PFSK-1 (cell line): Measurements from ENCODE around the gene ERFE.

ENCODE experiments used
- FOXP2 ChIP-seq: optimal IDR thresholded peaks from 2 replicates; pipeline ENCODE3; 2011; ENCODE audit warnings: borderline replicate concordance, control low read depth, inconsistent platforms; ENCODE audit not compliant: insufficient read depth; ENCODE audit errors: extremely low read length, extremely low read depth
- POLR2AphosphoS5 ChIP-seq: IDR thresholded peaks from 2 replicates; pipeline ENCODE4 v1.6.1; 2012; ENCODE audit warnings: low read depth, mild to moderate bottlenecking, control low read depth, low read length, moderate library complexity
- SIN3A ChIP-seq: IDR thresholded peaks from 2 replicates; pipeline ENCODE4 v1.6.1; 2012; ENCODE audit warnings: mild to moderate bottlenecking, low read length, moderate library complexity, borderline replicate concordance; ENCODE audit not compliant: insufficient read depth
- TAF1 ChIP-seq: IDR thresholded peaks from 2 replicates; pipeline ENCODE4 v1.6.1; 2012; ENCODE audit warnings: low read length, control low read depth, borderline replicate concordance; ENCODE audit not compliant: insufficient read depth
- TF ChIP-seq, protein P1 (sequence below), 2 experiments: IDR thresholded peaks; 2 replicates each; pipeline versions ENCODE4 v1.6.1 to v1.8.0; 2011 to 2012; ENCODE audit warnings: low read depth in 2 of 2, low read length in 2 of 2, control low read depth in 1 of 2, inconsistent platforms in 1 of 2, mild to moderate bottlenecking in 1 of 2, moderate library complexity in 1 of 2; ENCODE audit not compliant: insufficient read depth in 1 of 2

The ERFE gene

GRCh38 chr2:238136820-238137537, 21.8 kb upstream of the ERFE start:
- TF ChIP-seq, protein P1, sequence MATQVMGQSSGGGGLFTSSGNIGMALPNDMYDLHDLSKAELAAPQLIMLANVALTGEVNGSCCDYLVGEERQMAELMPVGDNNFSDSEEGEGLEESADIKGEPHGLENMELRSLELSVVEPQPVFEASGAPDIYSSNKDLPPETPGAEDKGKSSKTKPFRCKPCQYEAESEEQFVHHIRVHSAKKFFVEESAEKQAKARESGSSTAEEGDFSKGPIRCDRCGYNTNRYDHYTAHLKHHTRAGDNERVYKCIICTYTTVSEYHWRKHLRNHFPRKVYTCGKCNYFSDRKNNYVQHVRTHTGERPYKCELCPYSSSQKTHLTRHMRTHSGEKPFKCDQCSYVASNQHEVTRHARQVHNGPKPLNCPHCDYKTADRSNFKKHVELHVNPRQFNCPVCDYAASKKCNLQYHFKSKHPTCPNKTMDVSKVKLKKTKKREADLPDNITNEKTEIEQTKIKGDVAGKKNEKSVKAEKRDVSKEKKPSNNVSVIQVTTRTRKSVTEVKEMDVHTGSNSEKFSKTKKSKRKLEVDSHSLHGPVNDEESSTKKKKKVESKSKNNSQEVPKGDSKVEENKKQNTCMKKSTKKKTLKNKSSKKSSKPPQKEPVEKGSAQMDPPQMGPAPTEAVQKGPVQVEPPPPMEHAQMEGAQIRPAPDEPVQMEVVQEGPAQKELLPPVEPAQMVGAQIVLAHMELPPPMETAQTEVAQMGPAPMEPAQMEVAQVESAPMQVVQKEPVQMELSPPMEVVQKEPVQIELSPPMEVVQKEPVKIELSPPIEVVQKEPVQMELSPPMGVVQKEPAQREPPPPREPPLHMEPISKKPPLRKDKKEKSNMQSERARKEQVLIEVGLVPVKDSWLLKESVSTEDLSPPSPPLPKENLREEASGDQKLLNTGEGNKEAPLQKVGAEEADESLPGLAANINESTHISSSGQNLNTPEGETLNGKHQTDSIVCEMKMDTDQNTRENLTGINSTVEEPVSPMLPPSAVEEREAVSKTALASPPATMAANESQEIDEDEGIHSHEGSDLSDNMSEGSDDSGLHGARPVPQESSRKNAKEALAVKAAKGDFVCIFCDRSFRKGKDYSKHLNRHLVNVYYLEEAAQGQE (IDR thresholded peaks at IDR 0.05; ENCODE audit: insufficient read depth in 1 of 2, low read depth in 2 of 2, low read length in 2 of 2) = no peak
- TF ChIP-seq POLR2AphosphoS5 (no peak), SIN3A (no peak), TAF1 (no peak), FOXP2 (no peak)

DNA sequence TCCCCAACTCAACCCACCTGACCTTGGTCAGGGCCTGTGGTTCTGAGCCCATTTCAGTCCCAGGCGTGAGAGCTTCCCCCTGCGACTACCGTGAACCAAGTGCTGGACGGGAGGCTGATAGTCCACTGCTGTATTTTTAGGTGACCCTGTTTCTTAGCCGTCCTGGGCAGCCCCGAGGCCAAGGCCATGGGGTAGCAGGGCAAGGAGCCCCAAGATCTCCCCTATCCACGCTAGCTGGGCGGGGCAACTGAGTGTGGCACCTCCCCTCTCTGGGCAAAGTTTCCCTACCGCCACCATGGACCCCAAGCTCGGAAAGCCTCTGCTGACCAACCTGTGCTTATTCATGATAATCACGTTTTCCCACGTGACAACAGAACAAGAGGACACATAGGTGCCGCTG, 20.9 kb upstream of the ERFE start:
- TF ChIP-seq, protein P1 (IDR thresholded peaks at IDR 0.05; ENCODE audit: insufficient read depth in 1 of 2, low read depth in 2 of 2, low read length in 2 of 2) = no peak
- no peak for TF ChIP-seq TAF1
- TF ChIP-seq POLR2AphosphoS5 = no peak
- TF ChIP-seq FOXP2 = no peak
- no peak for TF ChIP-seq SIN3A

DNA sequence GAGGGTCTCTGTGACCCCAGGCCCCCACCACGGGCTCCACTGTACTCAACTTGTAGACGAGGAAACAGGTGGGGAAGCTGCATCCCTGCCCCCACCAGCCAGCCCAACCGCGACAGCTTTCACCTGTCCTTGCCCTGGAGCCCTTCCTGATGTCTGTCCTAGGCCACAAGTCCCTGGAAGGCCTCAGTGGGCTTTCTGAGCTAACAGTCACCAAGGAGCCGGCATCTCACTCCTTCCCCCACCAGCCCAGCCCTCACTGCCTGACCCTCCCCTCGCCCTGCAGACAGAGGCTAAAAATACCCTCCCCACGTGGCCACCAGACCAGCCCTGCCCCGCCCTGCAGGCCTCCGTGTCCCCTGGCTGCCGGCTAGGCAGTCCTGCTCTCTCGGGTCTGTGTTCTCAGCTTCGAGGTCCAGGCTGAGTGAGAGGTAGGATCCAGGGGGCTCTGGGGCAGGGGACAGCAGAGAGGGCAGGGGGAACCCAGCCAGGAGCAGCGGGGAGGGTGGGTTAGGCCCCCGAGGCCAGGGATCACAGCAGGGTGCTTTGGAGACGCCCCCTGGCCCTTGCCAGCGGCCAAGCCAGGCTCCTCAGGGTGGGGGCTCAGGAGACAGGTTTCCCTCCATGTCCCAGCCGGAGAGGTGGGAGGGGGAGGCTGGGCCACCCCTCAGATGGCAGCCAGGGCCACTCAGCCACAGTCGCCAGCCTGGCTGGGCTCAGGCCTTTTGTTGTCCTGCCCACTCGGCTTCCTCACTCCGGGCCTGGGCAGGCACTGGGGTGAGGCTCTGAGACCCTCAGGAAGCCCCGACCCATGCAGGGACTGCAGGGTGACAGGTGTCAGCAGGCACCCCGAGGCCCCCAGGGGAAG, 20.2 kb upstream of the ERFE start, which contains the start of gene KLHL30:
TSS of gene KLHL30 (plus strand) at position 338 of the 865 bp plus-strand sequence. CDS start 2,087 bp downstream, outside the sequence.
- TF ChIP-seq, protein P1 (IDR thresholded peaks at IDR 0.05; ENCODE audit: insufficient read depth in 1 of 2, low read depth in 2 of 2, low read length in 2 of 2) = no peak
- TF ChIP-seq TAF1 (no peak), FOXP2 (no peak), SIN3A (no peak), POLR2AphosphoS5 (no peak)

DNA sequence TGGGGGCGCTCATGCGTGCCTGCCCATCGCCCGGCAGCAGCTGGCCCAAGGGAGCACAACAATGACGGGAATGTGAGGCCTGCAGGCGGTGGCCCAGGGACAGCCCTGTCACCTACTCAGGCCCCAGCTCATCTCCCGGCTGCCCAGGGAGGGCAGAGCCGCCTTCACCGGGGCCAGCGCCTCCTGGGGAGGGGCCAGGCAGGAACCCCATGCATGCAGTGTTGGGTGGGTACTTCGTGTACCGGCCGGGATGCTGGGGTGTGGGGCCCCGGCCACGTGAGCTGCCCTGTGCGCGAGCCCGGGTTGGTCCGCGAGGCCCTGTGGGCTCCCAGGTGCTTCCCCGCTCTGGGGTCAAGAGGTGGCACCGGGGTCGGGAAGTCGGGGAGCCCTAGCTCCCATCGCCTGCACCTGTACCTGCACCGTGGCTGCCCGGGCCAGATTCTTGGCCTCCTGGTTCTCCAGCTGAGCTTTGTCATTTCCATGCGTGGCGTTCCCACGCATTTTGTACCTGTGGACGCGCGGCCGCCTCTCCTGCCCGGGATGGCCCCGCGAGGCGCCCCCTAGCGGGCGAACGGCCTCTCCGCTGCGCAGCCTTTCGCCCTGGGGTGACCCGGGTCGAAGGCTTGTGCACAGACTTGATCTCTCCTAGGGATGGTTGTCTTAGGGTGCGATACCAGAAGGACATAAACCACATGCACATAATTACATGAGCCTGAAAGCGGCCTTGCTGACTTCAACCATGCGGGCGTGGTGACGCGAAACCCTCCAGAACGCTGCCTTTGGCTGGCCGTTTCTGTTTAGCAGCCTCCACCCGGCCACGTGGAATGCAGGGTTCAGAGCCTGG, 19.4 kb upstream of the ERFE start:
- no peak for TF ChIP-seq POLR2AphosphoS5
- no peak for TF ChIP-seq FOXP2
- no peak for TF ChIP-seq TAF1
- no peak for TF ChIP-seq SIN3A
- TF ChIP-seq, protein P1 (IDR thresholded peaks at IDR 0.05; ENCODE audit: insufficient read depth in 1 of 2, low read depth in 2 of 2, low read length in 2 of 2) = no peak
